HCT116 (cell line): ENCODE results near the gene CFAP74.

Source experiments
- CTCF ChIP-seq, 3 experiments: fragments of 200-600 bp in 1 of 3; sonication (generic) in 1 of 3; IDR thresholded peaks in 2 of 3; conservative IDR thresholded peaks in 1 of 3; 2 replicates each; pipeline ENCODE4 v1.5.1; 2012 to 2017; ENCODE audit warnings: low read depth in 2 of 3, low read length in 2 of 3, antibody characterized with exemption in 1 of 3, borderline replicate concordance in 1 of 3, control low read depth in 1 of 3, mild to moderate bottlenecking in 1 of 3, mixed read lengths in 1 of 3, mixed run types in 1 of 3, moderate library complexity in 1 of 3; ENCODE audit not compliant: insufficient read depth in 1 of 3
- ELF1 ChIP-seq: IDR thresholded peaks from 2 replicates; pipeline ENCODE4 v1.6.1; 2012; ENCODE audit warnings: low read depth, borderline replicate concordance
- EZH2 ChIP-seq: fragments of 200-600 bp; sonication (generic); IDR thresholded peaks from 2 replicates; pipeline ENCODE4 v1.6.1; 2017; ENCODE audit warnings: antibody characterized with exemption, mixed run types
- MAX ChIP-seq: IDR thresholded peaks from 2 replicates; pipeline ENCODE4 v1.6.1; 2012
- POLR2A ChIP-seq: IDR thresholded peaks from 2 replicates; pipeline ENCODE4 v1.7.0; 2011; ENCODE audit warnings: borderline replicate concordance; ENCODE audit not compliant: insufficient read depth, insufficient read length; ENCODE audit errors: extremely low read depth
- POLR2AphosphoS5 ChIP-seq: IDR thresholded peaks from 2 replicates; pipeline ENCODE4 v1.6.1; 2011; ENCODE audit warnings: mild to moderate bottlenecking, low read depth, low read length, moderate library complexity
- RAD21 ChIP-seq: IDR thresholded peaks from 2 replicates; pipeline ENCODE4 v1.6.1; 2012; ENCODE audit warnings: low read depth, mild to moderate bottlenecking
- TCF7L2 ChIP-seq: IDR thresholded peaks from 2 replicates; pipeline ENCODE4 v1.7.0; 2011; ENCODE audit warnings: borderline replicate concordance, inconsistent platforms; ENCODE audit not compliant: insufficient read depth, insufficient read length; ENCODE audit errors: extremely low read depth
- ZFX ChIP-seq: fragments of 450-650 bp; IDR thresholded peaks from 2 replicates; pipeline ENCODE4 v1.6.1; 2017
- ZNF274 ChIP-seq: fragments of 200-500 bp; sonication (Bioruptor generic); IDR thresholded peaks from 2 replicates; pipeline ENCODE4 v1.6.1; 2014; ENCODE audit warnings: mild to moderate bottlenecking, low read depth, low read length, inconsistent platforms

- TF ChIP-seq CTCF (IDR thresholded peaks at IDR 0.05 in 2 of 3, conservative IDR thresholded peaks at IDR 0.05 in 1 of 3; ENCODE audit: borderline replicate concordance in 1 of 3, insufficient read depth in 1 of 3, low read depth in 2 of 3, low read length in 2 of 3) (no peak), MAX (no peak), POLR2A (no peak), POLR2AphosphoS5 (no peak), EZH2 (no peak), ZFX (no peak), TCF7L2 (no peak), ELF1 (no peak), RAD21 (no peak), ZNF274 (no peak)
Observed at GRCh38 chr1:1938613-1939295, 64.8 kb downstream of the CFAP74 start.
